GM18502 (cell line): ENCODE results near the gene AKAP13.
"Not testable (repeated sequence)": the region's sequence is repeated elsewhere in the genome, so short reads cannot be mapped to it uniquely, and the experiment has no call there.

Experiments used
- ATAC-seq: cut with Tn5 transposase; IDR thresholded peaks from one replicate; pipeline ENCODE4 v1.9.1; 2021; ENCODE audit warnings: mild to moderate bottlenecking; ENCODE audit not compliant: unreplicated experiment, poor library complexity

The AKAP13 gene, protein sequence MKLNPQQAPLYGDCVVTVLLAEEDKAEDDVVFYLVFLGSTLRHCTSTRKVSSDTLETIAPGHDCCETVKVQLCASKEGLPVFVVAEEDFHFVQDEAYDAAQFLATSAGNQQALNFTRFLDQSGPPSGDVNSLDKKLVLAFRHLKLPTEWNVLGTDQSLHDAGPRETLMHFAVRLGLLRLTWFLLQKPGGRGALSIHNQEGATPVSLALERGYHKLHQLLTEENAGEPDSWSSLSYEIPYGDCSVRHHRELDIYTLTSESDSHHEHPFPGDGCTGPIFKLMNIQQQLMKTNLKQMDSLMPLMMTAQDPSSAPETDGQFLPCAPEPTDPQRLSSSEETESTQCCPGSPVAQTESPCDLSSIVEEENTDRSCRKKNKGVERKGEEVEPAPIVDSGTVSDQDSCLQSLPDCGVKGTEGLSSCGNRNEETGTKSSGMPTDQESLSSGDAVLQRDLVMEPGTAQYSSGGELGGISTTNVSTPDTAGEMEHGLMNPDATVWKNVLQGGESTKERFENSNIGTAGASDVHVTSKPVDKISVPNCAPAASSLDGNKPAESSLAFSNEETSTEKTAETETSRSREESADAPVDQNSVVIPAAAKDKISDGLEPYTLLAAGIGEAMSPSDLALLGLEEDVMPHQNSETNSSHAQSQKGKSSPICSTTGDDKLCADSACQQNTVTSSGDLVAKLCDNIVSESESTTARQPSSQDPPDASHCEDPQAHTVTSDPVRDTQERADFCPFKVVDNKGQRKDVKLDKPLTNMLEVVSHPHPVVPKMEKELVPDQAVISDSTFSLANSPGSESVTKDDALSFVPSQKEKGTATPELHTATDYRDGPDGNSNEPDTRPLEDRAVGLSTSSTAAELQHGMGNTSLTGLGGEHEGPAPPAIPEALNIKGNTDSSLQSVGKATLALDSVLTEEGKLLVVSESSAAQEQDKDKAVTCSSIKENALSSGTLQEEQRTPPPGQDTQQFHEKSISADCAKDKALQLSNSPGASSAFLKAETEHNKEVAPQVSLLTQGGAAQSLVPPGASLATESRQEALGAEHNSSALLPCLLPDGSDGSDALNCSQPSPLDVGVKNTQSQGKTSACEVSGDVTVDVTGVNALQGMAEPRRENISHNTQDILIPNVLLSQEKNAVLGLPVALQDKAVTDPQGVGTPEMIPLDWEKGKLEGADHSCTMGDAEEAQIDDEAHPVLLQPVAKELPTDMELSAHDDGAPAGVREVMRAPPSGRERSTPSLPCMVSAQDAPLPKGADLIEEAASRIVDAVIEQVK (N-terminal part only)

DNA sequence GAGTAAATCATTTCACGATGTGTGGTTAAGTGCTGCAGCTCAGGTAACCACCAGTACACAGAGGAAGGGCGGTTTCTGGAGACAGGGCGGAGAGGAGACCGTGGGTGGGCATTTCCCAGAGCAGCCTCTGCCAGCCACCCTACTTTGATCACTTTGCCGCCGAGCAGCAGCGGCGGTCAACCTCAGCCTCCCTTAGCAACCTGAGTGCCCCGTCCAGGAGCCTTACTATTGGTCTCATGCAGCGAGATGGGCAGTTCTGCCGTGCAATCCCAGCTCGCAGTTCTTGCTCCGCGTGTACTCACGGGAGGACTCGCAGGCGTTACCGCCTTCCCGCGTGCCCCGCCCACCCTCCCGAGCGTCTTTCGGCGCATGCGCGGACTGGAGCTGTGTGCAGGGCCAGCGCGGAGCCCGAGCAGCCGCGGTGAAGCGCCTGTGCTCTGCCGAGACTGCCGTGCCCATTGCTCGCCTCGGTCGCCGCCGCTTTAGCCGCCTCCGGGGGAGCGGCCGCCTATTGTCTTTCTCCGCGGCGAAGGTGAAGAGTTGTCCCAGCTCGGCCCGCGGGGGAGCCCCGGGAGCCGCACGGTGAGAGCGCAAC is at the start of gene AKAP13:
Gene AKAP13, plus strand, starts transcription at position 387 of the 595 bp plus-strand sequence. CDS start 105,118 bp downstream, outside the sequence.
- peak; percentile 87 for ATAC-seq

DNA sequence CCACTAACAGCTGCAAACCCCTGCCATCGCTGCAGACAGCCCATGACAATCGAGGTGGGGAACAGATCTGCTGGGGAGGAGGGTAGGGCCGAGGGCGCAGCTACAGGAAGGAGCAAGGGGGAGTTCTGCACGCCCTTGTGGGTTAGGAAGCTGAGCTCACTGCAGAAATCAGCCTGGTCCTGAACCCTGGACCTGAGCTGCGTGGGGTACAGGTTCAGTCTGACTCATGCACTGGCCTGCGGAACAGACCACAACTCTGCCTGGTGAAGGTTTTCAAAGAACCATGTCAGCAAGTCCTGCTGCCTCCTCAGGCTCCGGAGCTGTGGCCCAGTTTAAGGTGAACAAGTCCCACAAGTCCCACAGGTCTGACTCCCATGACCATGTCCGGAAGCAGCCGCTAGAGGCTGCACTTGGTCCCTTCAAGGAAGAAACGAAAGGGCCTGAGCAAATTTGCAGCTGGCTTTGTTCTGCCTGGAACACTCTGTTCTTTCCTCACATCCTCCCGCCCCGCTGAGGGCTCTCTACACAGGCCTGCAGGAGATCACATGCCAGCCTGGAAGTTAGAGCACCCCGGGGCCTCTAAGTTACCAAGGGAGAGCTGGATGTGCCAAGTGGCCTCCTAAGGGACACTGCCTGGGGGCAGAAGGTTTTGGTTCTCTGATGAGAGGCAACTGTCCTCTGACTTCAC is 49.4 kb upstream of the AKAP13 start:
- peak; percentile 74 for ATAC-seq

DNA sequence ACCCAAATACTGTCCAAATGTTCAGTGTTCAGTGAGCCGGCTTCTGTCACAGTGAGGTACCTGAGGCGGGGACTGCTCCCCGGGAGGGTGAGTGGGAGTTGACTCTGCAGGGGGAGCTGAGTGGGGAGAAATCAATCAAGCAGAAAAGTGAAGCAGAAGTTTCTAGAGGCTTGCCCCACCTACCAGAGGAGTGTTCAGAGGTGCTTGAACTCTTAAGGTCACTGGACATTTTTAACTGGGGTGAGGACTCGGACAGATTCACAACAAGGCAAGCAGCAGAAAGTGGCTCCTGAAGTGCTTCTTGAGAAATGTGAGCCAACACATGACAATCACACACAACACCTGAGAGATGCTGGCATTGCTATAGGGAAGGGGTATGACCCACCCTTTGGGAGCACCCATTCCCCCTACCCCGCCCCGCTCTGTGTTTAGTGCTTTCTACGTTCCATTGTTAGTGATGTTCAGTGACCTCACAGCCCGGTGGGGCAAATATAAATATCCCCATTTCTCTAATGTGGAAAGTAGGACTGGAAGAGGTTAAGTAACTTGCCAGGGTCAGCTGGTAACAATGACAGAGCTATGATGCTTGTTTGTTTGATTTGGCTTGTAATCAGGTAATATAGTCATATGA is 48.6 kb upstream of the AKAP13 start:
- ATAC-seq = no peak

DNA sequence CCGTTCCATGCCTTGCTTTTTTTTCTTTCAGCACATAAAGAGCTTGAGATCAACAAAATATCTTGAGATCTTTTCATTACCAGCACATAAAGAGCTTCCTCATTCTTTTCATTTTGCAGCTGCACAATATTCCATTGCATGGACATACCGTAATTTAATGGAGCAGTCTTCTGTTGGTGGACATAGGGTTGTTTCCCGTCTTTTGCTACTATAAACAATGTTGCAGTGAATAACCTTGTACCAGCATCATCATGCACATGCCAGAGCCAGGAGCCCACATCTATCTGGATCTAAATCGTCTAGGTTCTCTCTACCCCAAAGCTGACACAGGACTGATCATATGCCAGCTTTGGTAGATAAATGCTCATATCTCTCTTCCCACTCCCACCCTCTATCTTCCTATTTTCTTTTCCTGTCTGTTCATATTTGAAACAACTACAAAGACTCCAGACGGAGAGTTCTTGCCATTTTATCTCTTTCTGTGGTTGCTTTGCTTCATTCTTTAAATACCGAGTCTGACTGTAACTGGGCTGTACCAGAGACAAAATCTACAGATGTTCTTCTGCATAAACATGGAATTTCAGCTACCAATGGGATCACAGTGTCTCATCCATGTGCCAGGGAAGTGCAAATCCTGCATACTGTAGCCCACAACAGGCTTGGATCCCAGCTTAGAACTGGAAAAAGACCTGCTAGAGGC is 47.1 kb upstream of the AKAP13 start:
- ATAC-seq = no peak

DNA sequence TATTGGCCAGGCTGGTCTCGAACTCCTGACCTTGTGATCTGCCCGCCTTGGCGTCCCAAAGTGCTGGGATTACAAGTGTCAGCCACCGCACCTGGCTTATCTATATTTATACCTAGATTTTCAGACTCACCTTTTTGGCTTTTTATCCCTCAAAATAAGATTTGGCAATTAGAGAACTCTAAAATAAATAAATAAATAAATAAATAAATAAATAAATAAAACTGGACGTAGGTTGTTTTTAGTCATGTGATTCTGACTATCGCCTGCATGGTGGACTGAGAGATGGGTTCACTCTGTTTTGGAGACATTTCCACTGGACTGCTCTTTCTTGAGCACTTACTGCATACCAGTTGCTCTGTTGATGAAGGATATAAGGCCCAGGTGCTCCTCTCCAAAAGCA is 46.2 kb upstream of the AKAP13 start:
- no peak for ATAC-seq

DNA sequence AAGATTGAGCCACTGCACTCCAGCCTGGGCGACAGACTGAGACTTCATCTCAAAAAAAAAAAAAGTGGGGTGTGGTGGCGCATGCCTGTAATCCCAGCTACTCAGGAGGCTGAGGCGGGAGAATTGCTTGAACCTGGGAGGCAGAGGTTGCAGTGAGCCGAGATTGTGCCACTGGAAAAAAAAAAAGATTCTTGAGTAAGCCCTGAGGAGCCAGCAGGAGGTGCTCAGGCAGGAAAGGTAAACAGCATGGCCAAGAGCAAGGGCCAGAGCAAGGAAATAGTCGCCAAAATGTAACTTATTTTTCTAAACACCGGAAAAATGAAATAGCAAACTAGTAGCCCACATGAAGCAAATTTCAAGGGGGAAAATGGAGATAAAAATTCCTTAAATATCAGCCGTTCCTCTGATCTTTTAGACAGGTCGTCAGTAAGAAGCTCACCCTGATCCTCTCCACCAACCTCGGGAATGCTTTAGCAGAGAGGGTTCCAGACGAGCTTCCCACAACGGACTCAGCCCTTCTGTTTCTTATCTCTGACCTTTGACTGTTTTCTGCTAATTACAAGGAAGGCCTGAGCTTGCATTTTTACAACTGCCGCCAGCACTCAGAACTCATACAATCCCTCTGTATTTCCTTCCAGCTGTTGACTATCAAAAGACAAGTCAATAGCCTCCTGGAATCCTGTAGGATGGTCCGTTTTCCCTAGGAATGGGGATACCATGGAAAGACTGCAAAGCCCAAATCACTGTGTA is 45.0 kb upstream of the AKAP13 start:
- ATAC-seq = no peak

DNA sequence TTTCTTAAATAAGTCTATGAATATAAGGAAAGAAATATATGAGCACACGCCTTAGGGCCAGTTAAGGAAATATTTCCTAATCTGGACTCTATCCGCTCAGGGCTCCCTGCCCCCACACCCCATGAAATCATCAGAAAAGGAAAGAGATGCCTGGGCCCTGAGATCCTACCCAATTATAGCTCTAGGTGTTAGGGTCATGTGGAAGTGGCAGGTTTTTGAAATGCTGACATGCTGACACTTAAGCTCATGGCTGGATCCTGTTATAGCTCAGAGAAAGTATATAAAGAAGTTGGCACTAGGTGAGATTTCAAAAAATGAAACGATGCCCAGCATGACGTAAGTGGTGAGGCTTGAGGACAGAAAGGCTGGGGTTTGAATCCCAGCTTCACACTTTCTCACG is 43.5 kb upstream of the AKAP13 start:
- no peak for ATAC-seq

DNA sequence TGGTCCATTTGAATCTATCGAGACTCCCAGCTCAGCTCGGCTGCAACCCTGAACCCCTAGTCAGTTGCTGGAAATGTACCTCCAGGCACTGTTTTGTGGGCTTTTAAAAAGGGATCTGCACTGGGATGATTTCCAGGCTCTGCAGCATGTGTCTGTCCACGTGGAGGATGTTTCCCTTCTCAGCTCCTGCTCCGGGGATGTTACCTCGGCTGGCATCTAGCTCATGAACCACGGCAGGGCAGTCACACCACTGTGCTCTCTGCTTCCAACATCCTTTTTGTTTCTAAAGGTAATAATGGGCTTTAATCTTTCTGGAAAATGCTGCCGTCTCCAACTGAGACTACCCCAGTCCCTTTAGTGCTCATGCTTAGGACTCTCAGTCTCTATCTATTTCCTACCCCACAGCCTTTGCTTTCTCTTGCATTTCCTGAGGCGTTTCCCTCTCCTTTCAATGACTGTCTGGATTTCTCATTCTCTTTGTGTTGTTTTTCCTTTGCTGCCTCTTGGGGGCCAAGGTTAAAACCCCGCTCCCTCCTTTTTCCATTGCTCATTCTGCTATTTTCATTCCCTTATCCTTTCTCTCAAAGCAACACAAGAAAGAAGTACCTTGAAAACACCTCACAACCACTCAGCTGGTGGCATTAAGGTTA is 42.9 kb upstream of the AKAP13 start:
- ATAC-seq = no peak

DNA sequence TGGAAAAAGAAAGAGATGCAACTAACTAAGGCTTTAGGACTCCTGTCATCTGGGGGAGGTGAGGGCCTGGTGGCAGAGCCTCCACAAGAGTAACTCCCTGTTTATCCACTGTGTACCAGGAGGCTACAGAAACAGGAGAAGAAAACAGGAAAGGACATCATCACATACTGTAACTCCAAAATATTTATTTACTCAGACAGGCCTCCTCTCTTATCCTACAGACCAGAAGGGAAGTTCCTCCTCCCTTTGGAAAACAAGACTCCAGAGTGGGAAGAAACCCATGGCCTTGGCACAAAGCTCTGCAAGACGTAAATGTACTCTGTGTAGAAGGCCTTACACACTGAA is 40.1 kb upstream of the AKAP13 start:
- no peak for ATAC-seq

DNA sequence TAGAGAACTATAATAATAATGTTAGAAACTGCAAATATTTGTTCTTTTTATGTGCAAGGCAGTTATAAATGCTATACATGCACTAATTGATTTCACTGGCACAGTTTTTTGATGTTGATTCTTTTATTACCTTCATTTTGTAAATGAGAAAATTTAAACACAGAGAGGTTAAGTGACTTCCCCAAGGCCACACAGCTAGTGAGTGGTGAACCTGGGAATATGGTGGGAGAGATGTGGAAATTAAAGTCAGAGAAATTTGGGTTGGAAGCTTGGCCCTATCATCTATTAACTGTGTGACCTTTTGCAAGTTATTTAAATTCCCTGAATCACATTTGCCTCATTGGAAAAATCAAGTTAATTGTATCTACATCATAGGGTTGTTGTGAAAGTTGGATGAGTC is 39.6 kb upstream of the AKAP13 start:
- ATAC-seq = no peak

DNA sequence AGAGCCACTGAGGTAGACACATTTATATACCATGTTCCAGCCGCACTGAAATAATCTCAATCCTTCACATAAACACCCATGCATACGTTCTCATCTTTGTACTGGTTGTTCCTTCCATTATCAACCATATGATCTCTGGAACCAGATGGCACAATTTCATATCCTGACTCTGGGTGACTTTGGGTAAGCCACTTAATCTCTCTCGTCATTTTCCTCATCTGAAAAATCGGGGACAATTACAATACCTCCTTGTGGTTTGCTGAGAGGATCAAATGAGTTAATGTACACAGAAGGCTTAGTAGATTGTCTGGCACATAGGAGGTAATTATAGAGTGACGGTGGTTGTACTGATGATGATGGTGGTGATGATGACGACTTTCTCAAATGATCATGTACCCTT is 38.2 kb upstream of the AKAP13 start:
- ATAC-seq = not testable (repeated sequence)

DNA sequence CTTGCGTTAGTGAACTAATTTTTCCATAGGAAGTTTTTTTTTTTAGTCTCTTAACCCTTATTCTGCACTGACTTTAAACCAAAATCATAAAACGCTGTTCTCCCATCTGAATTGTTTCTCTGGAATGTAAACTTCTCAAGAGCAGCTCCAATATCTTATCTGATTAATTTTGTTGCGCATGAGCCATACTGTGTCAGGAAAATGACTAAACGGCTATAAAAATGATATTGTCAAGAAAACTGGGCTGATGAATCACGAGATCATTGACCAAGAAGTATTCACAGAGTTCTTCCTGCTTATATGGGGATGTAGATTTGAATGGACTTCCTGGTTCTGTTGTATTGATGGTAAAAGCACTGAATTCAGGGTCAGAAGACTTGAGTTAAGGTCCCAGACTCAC is 37.0 kb upstream of the AKAP13 start:
- not testable (repeated sequence) for ATAC-seq

DNA sequence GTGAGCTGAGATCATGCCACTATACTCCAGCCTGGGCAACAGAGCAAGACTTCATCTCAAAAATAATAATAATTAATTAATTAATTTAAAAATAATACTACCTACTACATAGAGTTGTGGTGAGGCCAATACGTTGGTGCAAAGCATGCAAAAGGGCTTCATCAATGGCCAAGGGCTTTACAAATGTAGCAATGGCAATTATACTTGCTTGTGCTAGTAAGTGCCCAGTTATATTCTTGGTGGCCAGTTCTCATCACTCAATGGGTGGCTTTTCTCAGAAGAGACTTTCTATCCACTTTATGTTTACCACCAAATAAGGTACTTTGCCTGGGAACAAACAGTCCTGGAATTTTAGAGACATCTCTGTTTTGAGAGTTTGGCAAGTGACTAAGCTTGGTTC is 36.2 kb upstream of the AKAP13 start:
- ATAC-seq = not testable (repeated sequence)

DNA sequence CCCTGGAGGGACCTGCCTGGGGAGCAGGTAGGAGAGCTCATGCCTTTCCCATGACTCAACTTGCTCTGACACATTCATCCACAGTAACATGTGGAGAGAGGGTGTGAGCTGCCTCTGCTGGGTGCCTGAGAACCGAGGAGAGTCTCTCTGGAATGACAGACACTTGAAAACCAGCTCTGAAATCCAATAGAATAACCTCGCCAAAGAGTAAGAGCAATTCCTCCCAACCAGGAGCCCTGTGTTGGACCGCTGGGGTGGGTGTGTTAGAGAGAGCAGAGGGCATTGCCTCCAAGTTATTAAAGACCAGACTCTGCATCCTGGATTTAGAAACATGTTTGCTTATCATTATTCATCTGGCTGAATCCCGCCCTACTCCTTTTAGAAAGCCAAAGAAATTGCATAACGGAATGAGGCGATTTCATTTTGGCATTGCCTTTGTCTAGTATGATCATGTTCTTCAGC is 35.7 kb upstream of the AKAP13 start:
- ATAC-seq = not testable (repeated sequence)

DNA sequence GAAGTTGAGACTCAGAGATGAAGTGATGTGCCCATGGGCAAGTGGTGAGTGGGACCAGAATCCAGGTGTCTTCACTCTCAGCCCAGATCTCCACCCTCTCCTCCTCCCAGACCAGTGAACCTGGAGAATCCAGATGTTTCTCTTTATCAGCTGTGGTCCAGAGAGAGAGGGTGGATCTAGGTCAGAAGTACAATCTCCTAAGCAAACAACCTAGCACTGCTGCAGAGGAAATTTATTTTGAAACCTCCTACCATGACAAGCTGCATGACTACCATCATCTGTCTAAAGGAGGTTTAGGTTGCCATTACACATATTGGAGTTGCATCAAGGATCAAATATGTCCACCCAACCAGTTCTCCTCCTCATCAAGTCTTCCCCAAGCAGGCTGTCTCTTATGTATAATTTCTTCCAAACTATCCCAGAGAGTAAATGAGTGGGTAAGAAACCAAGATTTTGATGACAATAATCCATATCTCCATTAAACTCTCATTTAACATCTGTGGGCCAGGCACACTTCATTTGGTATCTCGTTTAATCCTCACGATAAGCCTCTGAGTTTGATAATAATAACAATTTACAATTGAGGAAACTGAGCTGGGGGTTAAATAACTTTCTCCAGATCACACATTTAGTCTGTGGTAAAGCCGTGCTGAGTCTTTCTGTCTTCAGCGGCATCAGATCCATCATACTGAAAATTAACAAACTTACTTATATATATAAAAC is 35.0 kb upstream of the AKAP13 start:
- not testable (repeated sequence) for ATAC-seq

DNA sequence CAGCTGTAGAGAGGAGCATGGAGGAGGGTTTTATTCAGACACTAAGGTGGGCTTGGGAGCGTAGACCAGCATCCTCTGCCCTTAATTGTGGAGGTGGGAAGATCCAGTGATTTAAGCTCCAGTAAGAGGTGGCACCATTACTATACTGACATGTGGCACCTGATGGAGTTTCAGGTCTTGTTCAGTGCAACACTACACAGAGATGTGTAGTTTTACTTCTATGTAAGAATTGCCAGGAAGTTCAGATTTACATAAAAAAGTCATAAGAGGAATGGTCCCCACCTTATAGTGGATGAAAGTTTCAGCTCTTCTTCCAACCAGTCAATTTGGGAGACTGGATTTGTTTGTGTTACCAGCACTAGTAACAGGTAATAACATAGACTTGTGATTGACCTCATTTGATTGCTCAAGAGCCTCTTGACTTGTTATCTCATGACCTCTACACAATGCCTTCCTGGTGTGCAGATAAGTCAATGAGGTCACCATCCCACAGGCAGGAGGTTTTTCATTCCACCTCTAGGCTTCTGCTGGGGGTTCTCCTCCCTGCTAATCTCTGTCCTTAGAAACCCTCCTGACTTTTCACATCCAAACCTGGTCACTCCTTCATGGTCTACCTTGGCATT is 33.8 kb upstream of the AKAP13 start:
- ATAC-seq = peak; percentile 68
